ENCODE results near the gene LCMT1. TPM values are rescaled to one million over a fixed set of nuclear protein-coding genes. Genes with fewer than 3 reads are reported as not detected.
"Not testable (repeated sequence)": the region's sequence is repeated elsewhere in the genome, so short reads cannot be mapped to it uniquely, and the experiment has no call there.

Gene LCMT1
- total RNA-seq, 1 donor from 2014 or later: 41.1 TPM

DNA sequence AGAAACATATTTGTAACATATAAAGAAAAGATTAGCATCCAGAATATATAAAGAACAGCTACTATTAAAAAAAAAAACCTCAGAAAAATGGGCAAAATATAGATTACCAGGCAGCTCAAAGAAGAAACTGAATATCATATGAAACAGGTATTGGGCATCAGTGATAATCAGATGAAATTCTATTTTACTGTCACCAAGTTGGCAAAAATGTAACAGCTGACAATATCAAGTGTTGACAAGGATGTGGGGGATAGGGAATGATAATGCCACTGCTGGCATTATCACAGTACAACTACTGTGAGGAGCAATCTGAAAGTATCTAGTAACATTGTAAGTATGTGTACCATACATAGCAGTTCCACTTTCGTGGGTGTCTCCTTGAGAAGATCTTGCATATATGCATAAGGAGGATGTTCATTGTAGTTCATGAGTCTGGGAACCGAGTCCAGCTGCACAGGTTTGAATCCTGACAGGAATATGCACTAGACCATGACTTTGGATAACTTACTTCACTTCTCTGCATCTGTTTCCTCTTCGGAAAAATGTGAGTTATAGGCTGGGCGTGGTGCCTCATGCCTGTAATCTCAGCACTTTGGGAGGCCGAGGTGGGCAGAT is 50.3 kb downstream of the LCMT1 start:
- no peak for DNase-seq
- TF ChIP-seq, protein P1, sequence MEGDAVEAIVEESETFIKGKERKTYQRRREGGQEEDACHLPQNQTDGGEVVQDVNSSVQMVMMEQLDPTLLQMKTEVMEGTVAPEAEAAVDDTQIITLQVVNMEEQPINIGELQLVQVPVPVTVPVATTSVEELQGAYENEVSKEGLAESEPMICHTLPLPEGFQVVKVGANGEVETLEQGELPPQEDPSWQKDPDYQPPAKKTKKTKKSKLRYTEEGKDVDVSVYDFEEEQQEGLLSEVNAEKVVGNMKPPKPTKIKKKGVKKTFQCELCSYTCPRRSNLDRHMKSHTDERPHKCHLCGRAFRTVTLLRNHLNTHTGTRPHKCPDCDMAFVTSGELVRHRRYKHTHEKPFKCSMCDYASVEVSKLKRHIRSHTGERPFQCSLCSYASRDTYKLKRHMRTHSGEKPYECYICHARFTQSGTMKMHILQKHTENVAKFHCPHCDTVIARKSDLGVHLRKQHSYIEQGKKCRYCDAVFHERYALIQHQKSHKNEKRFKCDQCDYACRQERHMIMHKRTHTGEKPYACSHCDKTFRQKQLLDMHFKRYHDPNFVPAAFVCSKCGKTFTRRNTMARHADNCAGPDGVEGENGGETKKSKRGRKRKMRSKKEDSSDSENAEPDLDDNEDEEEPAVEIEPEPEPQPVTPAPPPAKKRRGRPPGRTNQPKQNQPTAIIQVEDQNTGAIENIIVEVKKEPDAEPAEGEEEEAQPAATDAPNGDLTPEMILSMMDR (IDR thresholded peaks at IDR 0.05; ENCODE audit: borderline replicate concordance): no peak
- H3K9me3 ChIP-seq (replicated peaks): no peaks in the 10 kb centered on the region
- intact Hi-C loops (cut with micrococcal nuclease): no loop called here
- H3K27me3 ChIP-seq (ENCODE audit: low read depth): no peaks in the 10 kb centered on the region
- no peak overlapping the region for H3K4me3 ChIP-seq
- H3K27ac ChIP-seq (replicated peaks): no peak overlapping the region
- H3K36me3 ChIP-seq: peaks cover 89% of the 10 kb centered on the region
- peaks cover 4% of the 10 kb centered on the region for H3K4me1 ChIP-seq

DNA sequence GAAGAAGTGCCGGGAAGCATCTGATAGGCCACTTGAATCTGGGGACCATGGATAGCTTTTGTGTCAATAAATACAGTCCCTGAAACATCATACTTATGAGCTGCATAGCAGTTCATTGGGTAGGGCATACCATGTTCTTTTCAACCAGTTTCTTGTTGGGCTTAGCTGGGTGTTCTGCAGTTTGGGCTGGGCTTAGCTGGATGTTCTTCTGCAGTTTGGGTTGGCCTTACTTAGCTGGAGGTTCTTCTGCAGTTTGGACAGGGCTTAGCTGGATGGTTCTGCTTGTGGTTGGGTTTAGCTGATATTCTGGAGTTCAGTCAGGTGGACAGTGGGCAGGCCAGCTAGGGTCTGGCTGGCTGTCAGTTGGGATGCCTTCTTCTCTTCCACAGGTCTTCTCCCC is 52.1 kb downstream of the LCMT1 start:
- TF ChIP-seq, protein P1 (IDR thresholded peaks at IDR 0.05; ENCODE audit: borderline replicate concordance): no peak

DNA sequence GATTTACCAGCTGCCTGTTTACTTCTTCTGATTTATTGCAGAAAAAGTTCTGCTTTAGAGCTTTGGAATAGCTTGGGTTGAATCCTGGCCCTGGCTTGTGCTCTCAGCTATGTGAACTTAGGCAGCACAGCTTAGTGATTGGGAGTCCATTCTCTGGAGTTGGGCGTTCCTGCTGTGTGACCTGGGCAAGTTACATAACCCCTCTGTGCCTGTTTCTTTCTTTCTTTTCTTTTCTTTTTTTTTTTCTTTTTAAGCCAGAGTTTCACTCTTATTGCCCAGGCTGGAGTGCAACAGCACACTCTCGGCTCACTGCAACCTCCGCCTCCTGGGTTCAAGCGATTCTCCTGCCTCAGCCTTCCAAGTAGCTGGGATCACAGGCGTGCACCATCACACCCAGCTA is 53.7 kb downstream of the LCMT1 start:
- no peaks in the 10 kb centered on the region for H3K4me1 ChIP-seq
- no peaks in the 10 kb centered on the region for H3K27me3 ChIP-seq (ENCODE audit: low read depth)
- H3K9me3 ChIP-seq (replicated peaks): no peaks in the 10 kb centered on the region
- peaks cover 95% of the 10 kb centered on the region for H3K36me3 ChIP-seq
- H3K27ac ChIP-seq (replicated peaks): no peak overlapping the region
- no peak overlapping the region for H3K4me3 ChIP-seq
- no peak for DNase-seq
- intact Hi-C loops (cut with micrococcal nuclease): no loop called here
- TF ChIP-seq, protein P1 (IDR thresholded peaks at IDR 0.05; ENCODE audit: borderline replicate concordance): no peak

More for the DNA sequence above, 52.1 kb downstream of the LCMT1 start:
- H3K36me3 ChIP-seq: peaks cover 89% of the 10 kb centered on the region
- H3K9me3 ChIP-seq (replicated peaks): no peaks in the 10 kb centered on the region
- intact Hi-C loops (cut with micrococcal nuclease): no loop called here
- no peak for DNase-seq
- H3K4me1 ChIP-seq: no peaks in the 10 kb centered on the region
- H3K27me3 ChIP-seq (ENCODE audit: low read depth): no peaks in the 10 kb centered on the region
- no peak overlapping the region for H3K4me3 ChIP-seq
- no peak overlapping the region for H3K27ac ChIP-seq (replicated peaks)

DNA sequence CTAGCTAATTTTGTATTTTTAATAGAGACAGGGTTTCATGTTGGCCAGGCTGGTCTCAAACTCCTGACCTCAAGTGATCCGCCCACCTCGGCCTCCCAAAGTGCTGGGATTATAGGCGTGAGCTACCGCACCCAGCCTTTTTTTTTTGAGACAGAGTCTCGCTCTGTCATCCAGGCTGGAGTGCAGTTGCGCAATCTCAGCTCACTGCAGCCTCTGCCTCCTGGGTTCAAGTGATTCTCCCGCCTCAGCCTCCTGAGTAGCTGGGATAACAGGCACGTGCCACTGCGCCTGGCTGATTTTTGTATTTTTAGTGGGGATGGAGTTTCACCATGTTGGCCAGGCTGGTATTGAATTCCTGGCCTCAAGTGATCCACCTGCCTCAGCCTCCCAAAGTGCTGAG is 56.4 kb downstream of the LCMT1 start:
- H3K4me1 ChIP-seq; H3K27ac ChIP-seq (replicated peaks); H3K27me3 ChIP-seq (ENCODE audit: low read depth); H3K4me3 ChIP-seq; intact Hi-C loops (cut with micrococcal nuclease); DNase-seq; H3K9me3 ChIP-seq (replicated peaks): not testable (repeated sequence)
- H3K36me3 ChIP-seq: peaks cover 99% of the 10 kb centered on the region

DNA sequence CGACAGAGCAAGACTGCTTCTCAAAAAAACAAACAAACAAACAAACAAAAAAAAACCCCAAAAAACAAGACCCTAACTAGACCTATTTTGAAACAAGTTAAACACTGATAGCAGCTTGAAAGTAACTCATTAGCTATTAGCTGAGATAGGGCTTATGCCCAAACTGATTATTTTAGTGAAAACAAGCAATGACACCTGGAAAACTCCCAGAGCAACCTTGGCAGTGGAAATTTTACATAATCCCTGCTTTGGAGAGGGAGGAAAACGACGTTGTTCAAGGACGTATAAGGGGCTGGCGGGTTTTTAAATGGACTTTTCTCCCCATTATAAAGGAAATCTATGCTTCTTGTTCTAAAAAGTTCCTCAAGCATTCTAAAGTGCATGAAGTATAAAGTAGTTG is 59.8 kb downstream of the LCMT1 start:
- DNase-seq: no peak
- intact Hi-C loops (cut with micrococcal nuclease): no loop called here
- Histone ChIP-seq H3K27ac (replicated peaks) (no peak overlapping the region), H3K9me3 (replicated peaks) (no peaks in the 10 kb centered on the region), H3K4me1 (no peaks in the 10 kb centered on the region), H3K27me3 (ENCODE audit: low read depth) (no peaks in the 10 kb centered on the region), H3K4me3 (no peak overlapping the region), H3K36me3 (peaks cover 94% of the 10 kb centered on the region)
- TF ChIP-seq, protein P1 (IDR thresholded peaks at IDR 0.05; ENCODE audit: borderline replicate concordance): no peak

DNA sequence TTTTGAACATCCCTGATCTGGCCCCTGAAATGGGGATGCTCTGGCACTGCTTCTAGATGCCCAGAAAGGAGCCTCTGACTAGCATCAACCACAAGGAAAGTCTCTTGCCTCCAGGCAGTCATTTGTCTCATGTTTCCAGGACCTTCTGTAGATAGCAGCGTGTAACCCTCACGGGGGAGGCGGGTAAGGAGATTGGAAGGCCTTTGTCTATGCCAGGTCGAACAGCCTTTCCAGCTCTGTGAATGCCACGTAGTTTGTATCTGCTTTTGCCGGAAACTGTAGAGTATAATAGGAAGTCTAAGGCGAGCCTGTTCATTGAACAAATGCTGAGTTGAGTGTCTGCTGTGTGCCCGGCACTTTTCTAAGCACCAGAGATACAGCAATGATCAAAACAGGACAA is 61.3 kb downstream of the LCMT1 start:
- Histone ChIP-seq H3K9me3 (replicated peaks) (no peaks in the 10 kb centered on the region), H3K4me1 (no peaks in the 10 kb centered on the region), H3K4me3 (no peak overlapping the region), H3K27ac (replicated peaks) (no peak overlapping the region), H3K36me3 (peaks cover 82% of the 10 kb centered on the region), H3K27me3 (ENCODE audit: low read depth) (no peaks in the 10 kb centered on the region)
- intact Hi-C loops (cut with micrococcal nuclease): no loop called here
- no peak for DNase-seq
- TF ChIP-seq, protein P1 (IDR thresholded peaks at IDR 0.05; ENCODE audit: borderline replicate concordance): no peak
